HEK293T (cell line): ENCODE measurements around the gene ACYP1.
A peak's percentile ranks its signal among the peaks of the same experiment; 100 is the strongest.

Source experiments
- CTCF ChIA-PET: fragments of 350-600 bp; formaldehyde crosslinking; extraction: SDS; loops from one replicate; lab custom pipeline; 2021; ENCODE audit warnings: antibody characterized with exemption, inconsistent platforms; lab: Yijun Ruan, JAX
- POLR2A ChIA-PET: fragments of 350-600 bp; formaldehyde crosslinking; extraction: SDS; loops from one replicate; lab custom pipeline; 2020; ENCODE audit warnings: antibody characterized with exemption, inconsistent platforms; lab: Yijun Ruan, JAX
- DNase-seq: peaks from one replicate; pipeline ENCODE4 v3.0.0; 2012; ENCODE audit warnings: mixed read lengths; ENCODE audit errors: extremely low spot score
- ARNT ChIP-seq: fragments of 450-650 bp; IDR thresholded peaks from 2 replicates; pipeline ENCODE4 v1.6.1; 2017; ENCODE audit warnings: mild to moderate bottlenecking
- BHLHE40 ChIP-seq: fragments of 450-650 bp; IDR thresholded peaks from 2 replicates; pipeline ENCODE4 v1.6.1; 2016; ENCODE audit warnings: mild to moderate bottlenecking, moderate library complexity, borderline replicate concordance
- CTBP1 ChIP-seq: fragments of 450-650 bp; IDR thresholded peaks from 2 replicates; pipeline ENCODE4 v1.6.1; 2016; ENCODE audit warnings: borderline replicate concordance
- ELF4 ChIP-seq: fragments of 450-650 bp; IDR thresholded peaks from 2 replicates; pipeline ENCODE4 v1.6.1; 2017; ENCODE audit warnings: antibody characterized with exemption
- FOXA1 ChIP-seq: fragments of 450-650 bp; IDR thresholded peaks from 2 replicates; pipeline ENCODE4 v1.6.1; 2016; ENCODE audit warnings: mild to moderate bottlenecking
- FOXK2 ChIP-seq: fragments of 450-650 bp; IDR thresholded peaks from 2 replicates; pipeline ENCODE4 v1.6.1; 2016; ENCODE audit warnings: mild to moderate bottlenecking
- FOXM1 ChIP-seq: fragments of 450-650 bp; IDR thresholded peaks from 2 replicates; pipeline ENCODE4 v1.6.1; 2017; ENCODE audit warnings: mild to moderate bottlenecking, borderline replicate concordance
- HDGF ChIP-seq: fragments of 450-650 bp; IDR thresholded peaks from 2 replicates; pipeline ENCODE4 v1.6.1; 2017; ENCODE audit warnings: antibody characterized with exemption, borderline replicate concordance
- L3MBTL2 ChIP-seq: fragments of 450-650 bp; conservative IDR thresholded peaks from 2 replicates; pipeline ENCODE4 v1.6.1; 2016; ENCODE audit warnings: mild to moderate bottlenecking
- LEF1 ChIP-seq: fragments of 450-650 bp; IDR thresholded peaks from 2 replicates; pipeline ENCODE4 v1.6.1; 2017; ENCODE audit warnings: mild to moderate bottlenecking, borderline replicate concordance
- NFRKB ChIP-seq: fragments of 450-650 bp; IDR thresholded peaks from 2 replicates; pipeline ENCODE4 v1.6.1; 2016; ENCODE audit warnings: mild to moderate bottlenecking, moderate library complexity
- SP1 ChIP-seq: fragments of 450-650 bp; IDR thresholded peaks from 2 replicates; pipeline ENCODE4 v1.6.1; 2017
- SUZ12 ChIP-seq: fragments of 450-650 bp; IDR thresholded peaks from 2 replicates; pipeline ENCODE4 v1.6.1; 2016; ENCODE audit warnings: mild to moderate bottlenecking
- TARDBP ChIP-seq: fragments of 450-650 bp; IDR thresholded peaks from 2 replicates; pipeline ENCODE4 v1.6.1; 2016
- ZNF384 ChIP-seq: fragments of 450-650 bp; IDR thresholded peaks from 2 replicates; pipeline ENCODE4 v1.6.1; 2016
- TF ChIP-seq, protein P1 (sequence below): fragments of 450-650 bp; IDR thresholded peaks from 2 replicates; pipeline ENCODE4 v1.6.1; 2016

Gene ACYP1

GRCh38 chr14:75081660-75082229 lies 17.9 kb upstream of the ACYP1 start:
- ChIA-PET POLR2A (no interaction called here), CTCF (interaction anchor here (0.6 kb wide), 1 partner anchor 67 kb away, joined by 3 read pairs; no protein-coding TSS in a partner anchor)
- no peak for DNase-seq
- no peak for TF ChIP-seq FOXA1
- no peak for TF ChIP-seq LEF1
- TF ChIP-seq FOXM1, result no peak
- no peak for TF ChIP-seq BHLHE40
- no peak for TF ChIP-seq ARNT
- no peak for TF ChIP-seq HDGF
- no peak for TF ChIP-seq TARDBP
- no peak for TF ChIP-seq ZNF384
- TF ChIP-seq, protein P1, sequence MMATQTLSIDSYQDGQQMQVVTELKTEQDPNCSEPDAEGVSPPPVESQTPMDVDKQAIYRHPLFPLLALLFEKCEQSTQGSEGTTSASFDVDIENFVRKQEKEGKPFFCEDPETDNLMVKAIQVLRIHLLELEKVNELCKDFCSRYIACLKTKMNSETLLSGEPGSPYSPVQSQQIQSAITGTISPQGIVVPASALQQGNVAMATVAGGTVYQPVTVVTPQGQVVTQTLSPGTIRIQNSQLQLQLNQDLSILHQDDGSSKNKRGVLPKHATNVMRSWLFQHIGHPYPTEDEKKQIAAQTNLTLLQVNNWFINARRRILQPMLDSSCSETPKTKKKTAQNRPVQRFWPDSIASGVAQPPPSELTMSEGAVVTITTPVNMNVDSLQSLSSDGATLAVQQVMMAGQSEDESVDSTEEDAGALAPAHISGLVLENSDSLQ, result no peak
- TF ChIP-seq L3MBTL2, result no peak
- no peak for TF ChIP-seq NFRKB
- no peak for TF ChIP-seq FOXK2
- no peak for TF ChIP-seq SP1
- TF ChIP-seq ELF4, result no peak
- no peak for TF ChIP-seq SUZ12
- TF ChIP-seq CTBP1, result no peak

GRCh38 chr14:75079521-75079920 lies 15.7 kb upstream of the ACYP1 start:
- ChIA-PET CTCF (no interaction called here), POLR2A (interaction anchor here (2.1 to 2.5 kb wide), 2 partner anchors 11 to 16 kb away, joined by 5 to 15 read pairs; partner anchors contain the start of genes ACYP1 and ZC2HC1C)
- no peak for DNase-seq
- TF ChIP-seq LEF1 (no peak), ARNT (no peak), SUZ12 (no peak), TARDBP (no peak), SP1 (no peak), BHLHE40 (no peak), L3MBTL2 (no peak)
- TF ChIP-seq, protein P1, result no peak

DNA sequence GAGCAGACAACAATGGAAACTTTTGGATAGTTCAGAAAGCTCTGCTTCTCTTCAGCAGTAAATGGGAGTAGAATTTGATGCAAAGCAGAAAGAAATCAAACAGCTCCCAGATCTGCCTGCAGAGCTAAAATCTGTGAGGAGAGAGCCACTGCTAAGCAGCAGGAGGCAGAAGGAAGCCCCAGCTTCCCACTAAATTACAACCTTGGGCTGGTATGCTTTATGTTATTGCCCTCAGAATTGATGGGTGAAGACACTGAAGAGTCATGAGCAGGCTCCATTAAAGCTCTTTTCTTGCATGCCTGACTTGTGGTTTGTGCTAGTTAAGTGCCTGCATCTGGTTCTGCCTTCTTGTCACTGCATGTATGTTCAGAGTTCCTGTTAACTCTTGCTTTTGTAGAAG lies 14.0 kb upstream of the ACYP1 start:
- ChIA-PET POLR2A (interaction anchor here (1.0 to 2.5 kb wide), 2 partner anchors 9 to 14 kb away, joined by 4 to 15 read pairs; partner anchors contain the start of genes ACYP1 and ZC2HC1C), CTCF (interaction anchor here (1.0 to 1.2 kb wide), 2 partner anchors 11 to 133 kb away, joined by 4 to 6 read pairs; no protein-coding TSS in a partner anchor)
- TF ChIP-seq, protein P1, result no peak
- TF ChIP-seq FOXA1 (no peak), LEF1 (no peak), SP1 (no peak), TARDBP (no peak)
- DNase-seq, result no peak

DNA sequence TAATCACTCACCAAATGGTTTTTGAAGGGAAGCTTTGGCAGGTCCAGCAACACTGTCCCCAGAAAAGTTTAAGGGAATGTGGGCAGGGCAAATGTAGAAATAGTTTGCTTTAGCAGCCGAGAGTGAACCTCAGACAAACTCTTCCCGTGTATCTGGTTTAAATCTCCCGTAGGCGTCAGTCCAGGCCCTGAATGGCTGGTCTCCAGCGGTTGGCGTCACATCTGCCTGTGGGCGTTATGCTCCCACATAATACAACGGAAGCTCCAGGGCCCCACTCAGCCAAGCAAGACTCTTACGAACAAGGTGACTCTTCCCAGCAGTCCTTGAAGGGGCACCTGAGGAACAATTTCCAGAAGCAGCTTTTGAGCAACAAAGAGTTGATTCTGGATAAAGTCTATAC lies 6.6 kb upstream of the ACYP1 start:
- POLR2A ChIA-PET, result interaction anchor here (1.7 to 3.1 kb wide), 3 partner anchors 13 to 147 kb away, joined by 4 to 11 read pairs (median 7); partner anchors contain the start of genes EIF2B2 and RPS6KL1
- CTCF ChIA-PET, result interaction anchor here (0.6 kb wide), 1 partner anchor 10 kb away, joined by 4 read pairs; no protein-coding TSS in a partner anchor
- no peak for DNase-seq
- TF ChIP-seq TARDBP (no peak), SP1 (no peak), FOXK2 (no peak), FOXA1 (no peak), BHLHE40 (no peak), ZNF384 (no peak)

- CTCF ChIA-PET, result interaction anchor here (1.0 to 1.4 kb wide), 2 partner anchors 122 to 125 kb away, joined by 3 read pairs; no protein-coding TSS in a partner anchor
- POLR2A ChIA-PET, result interaction anchor here (0.6 to 3.1 kb wide), 8 partner anchors 9 to 147 kb away, joined by 3 to 15 read pairs (median 4); partner anchors contain the start of genes EIF2B2 and RPS6KL1
- no peak for DNase-seq
- TF ChIP-seq SP1 (no peak), NFRKB (no peak)
Measured at GRCh38 chr14:75069811-75070145, 6.0 kb upstream of the ACYP1 start.

GRCh38 chr14:75069121-75069810 lies 5.4 kb upstream of the ACYP1 start, which contains the start of gene ZC2HC1C:
TSS of gene ZC2HC1C (plus strand) at chr14:75069641. CDS start at chr14:75070574, 933 bp downstream.
- TF ChIP-seq, protein P1, result peak; percentile 69
- TF ChIP-seq LEF1 (no peak), FOXA1 (no peak), L3MBTL2 (peak; percentile 74)
- CTCF ChIA-PET, result interaction anchor here (1.0 to 1.4 kb wide), 2 partner anchors 121 to 124 kb away, joined by 3 read pairs; no protein-coding TSS in a partner anchor
- peak; percentile 83 for DNase-seq
- POLR2A ChIA-PET, result interaction anchor here (0.6 to 3.1 kb wide), 8 partner anchors 9 to 146 kb away, joined by 3 to 15 read pairs (median 4); partner anchors contain the start of genes EIF2B2 and RPS6KL1
